BLaER1 (cell line): ENCODE measurements around the gene HIRA.
A peak's percentile ranks its signal among the peaks of the same experiment; 100 is the strongest.

Experiments
- H3K27ac ChIP-seq: shearing (Covaris generic); formaldehyde crosslinking; 2 replicates; pipeline ENCODE4 v1.8.1; 2022
- H3K27me3 ChIP-seq: shearing (Covaris generic); formaldehyde crosslinking; 2 replicates; pipeline ENCODE4 v1.8.1; 2022
- H3K36me3 ChIP-seq: shearing (Covaris generic); formaldehyde crosslinking; 2 replicates; pipeline ENCODE4 v1.8.1; 2022
- H3K4me1 ChIP-seq: shearing (Covaris generic); formaldehyde crosslinking; 2 replicates; pipeline ENCODE4 v1.8.1; 2022
- H3K4me2 ChIP-seq: shearing (Covaris generic); formaldehyde crosslinking; 2 replicates; pipeline ENCODE4 v1.8.1; 2022
- H3K4me3 ChIP-seq: shearing (Covaris generic); formaldehyde crosslinking; 2 replicates; pipeline ENCODE4 v1.8.1; 2022
- H3K9ac ChIP-seq: shearing (Covaris generic); formaldehyde crosslinking; 2 replicates; pipeline ENCODE4 v1.8.1; 2022
- H3K9me3 ChIP-seq: shearing (Covaris generic); formaldehyde crosslinking; 2 replicates; pipeline ENCODE4 v1.8.1; 2022
- H4K20me1 ChIP-seq: shearing (Covaris generic); formaldehyde crosslinking; 2 replicates; pipeline ENCODE4 v1.8.1; 2022
- Cebpa-rat ChIP-seq: shearing (Covaris generic); IDR thresholded peaks from 2 replicates; pipeline ENCODE4 v1.8.1; 2022

HIRA gene

GRCh38 chr22:19429950-19430889 is 1.3 kb downstream of the HIRA start:
- Histone ChIP-seq H3K4me1 (peaks cover 42% of the 10 kb centered on the region), H3K36me3 (peaks cover 29% of the 10 kb centered on the region), H3K27ac (peak overlapping the region; percentile 97), H3K27me3 (no peaks in the 10 kb centered on the region), H3K4me3 (peak overlapping the region; percentile 79), H3K9me3 (no peaks in the 10 kb centered on the region), H3K9ac (peak overlapping the region; percentile 96), H4K20me1 (peaks cover 60% of the 10 kb centered on the region), H3K4me2 (peak overlapping the region; percentile 91)
- TF ChIP-seq Cebpa-rat, result no peak

- H3K27me3 ChIP-seq, result no peaks in the 10 kb centered on the region
- no peak for TF ChIP-seq Cebpa-rat
- no peak overlapping the region for H3K4me2 ChIP-seq
- no peak overlapping the region for H3K4me3 ChIP-seq
- no peak overlapping the region for H3K9ac ChIP-seq
- H3K27ac ChIP-seq, result no peak overlapping the region
- no peaks in the 10 kb centered on the region for H3K9me3 ChIP-seq
- peaks cover 100% of the 10 kb centered on the region for H4K20me1 ChIP-seq
- peaks cover 16% of the 10 kb centered on the region for H3K4me1 ChIP-seq
- H3K36me3 ChIP-seq, result peaks cover 57% of the 10 kb centered on the region
These were observed 7.4 kb downstream of the HIRA start for GRCh38 chr22:19424186-19424500.

GRCh38 chr22:19422440-19423301 is 8.9 kb downstream of the HIRA start:
- TF ChIP-seq Cebpa-rat, result no peak
- H3K4me1 ChIP-seq, result peaks cover 20% of the 10 kb centered on the region
- no peak overlapping the region for H3K4me3 ChIP-seq
- no peak overlapping the region for H3K9ac ChIP-seq
- H3K9me3 ChIP-seq, result peaks cover 2% of the 10 kb centered on the region; the same call in 1 of the 2 replicates
- no peak overlapping the region for H3K4me2 ChIP-seq
- H3K27me3 ChIP-seq, result no peaks in the 10 kb centered on the region
- peaks cover 53% of the 10 kb centered on the region for H3K36me3 ChIP-seq
- H4K20me1 ChIP-seq, result peaks cover 100% of the 10 kb centered on the region
- H3K27ac ChIP-seq, result no peak overlapping the region

GRCh38 chr22:19420321-19420720 is 11.2 kb downstream of the HIRA start:
- Histone ChIP-seq H3K27ac (no peak overlapping the region), H3K4me1 (peaks cover 20% of the 10 kb centered on the region), H3K36me3 (peaks cover 51% of the 10 kb centered on the region), H3K4me3 (no peak overlapping the region), H3K4me2 (peak overlapping the region; percentile 44), H3K9me3 (peaks cover 13% of the 10 kb centered on the region), H4K20me1 (peaks cover 98% of the 10 kb centered on the region), H3K9ac (no peak overlapping the region), H3K27me3 (no peaks in the 10 kb centered on the region)
- no peak for TF ChIP-seq Cebpa-rat

GRCh38 chr22:19419464-19420178 is 11.9 kb downstream of the HIRA start:
- H4K20me1 ChIP-seq, result peaks cover 98% of the 10 kb centered on the region
- no peak overlapping the region for H3K4me3 ChIP-seq
- no peak overlapping the region for H3K9ac ChIP-seq
- no peak for TF ChIP-seq Cebpa-rat
- peak overlapping the region; percentile 44 for H3K4me2 ChIP-seq
- no peaks in the 10 kb centered on the region for H3K27me3 ChIP-seq
- H3K9me3 ChIP-seq, result peaks cover 13% of the 10 kb centered on the region
- peaks cover 20% of the 10 kb centered on the region for H3K4me1 ChIP-seq
- H3K36me3 ChIP-seq, result peaks cover 44% of the 10 kb centered on the region
- peak overlapping the region; percentile 38; the same call in 1 of the 2 replicates for H3K27ac ChIP-seq

GRCh38 chr22:19419086-19419463 is 12.5 kb downstream of the HIRA start:
- no peak for TF ChIP-seq Cebpa-rat
- no peak overlapping the region for H3K4me3 ChIP-seq
- H3K4me1 ChIP-seq, result peaks cover 20% of the 10 kb centered on the region
- peak overlapping the region; percentile 38; the same call in 1 of the 2 replicates for H3K27ac ChIP-seq
- H3K27me3 ChIP-seq, result no peaks in the 10 kb centered on the region
- peaks cover 98% of the 10 kb centered on the region for H4K20me1 ChIP-seq
- peaks cover 13% of the 10 kb centered on the region for H3K9me3 ChIP-seq
- H3K4me2 ChIP-seq, result peak overlapping the region; percentile 44; the same call in 1 of the 2 replicates
- H3K36me3 ChIP-seq, result peaks cover 42% of the 10 kb centered on the region
- no peak overlapping the region for H3K9ac ChIP-seq

GRCh38 chr22:19412923-19413322 is 18.6 kb downstream of the HIRA start:
- Histone ChIP-seq H3K27me3 (no peaks in the 10 kb centered on the region), H3K27ac (no peak overlapping the region), H4K20me1 (peaks cover 98% of the 10 kb centered on the region), H3K4me2 (no peak overlapping the region), H3K9me3 (peaks cover 13% of the 10 kb centered on the region), H3K4me3 (no peak overlapping the region), H3K4me1 (peaks cover 11% of the 10 kb centered on the region), H3K9ac (no peak overlapping the region), H3K36me3 (peaks cover 76% of the 10 kb centered on the region)
- TF ChIP-seq Cebpa-rat, result no peak

GRCh38 chr22:19412478-19412877 is 19.1 kb downstream of the HIRA start:
- Histone ChIP-seq H3K27ac (no peak overlapping the region), H3K4me3 (no peak overlapping the region), H3K4me2 (no peak overlapping the region), H3K9me3 (peaks cover 9% of the 10 kb centered on the region), H3K9ac (no peak overlapping the region), H3K27me3 (no peaks in the 10 kb centered on the region), H3K36me3 (peaks cover 76% of the 10 kb centered on the region), H3K4me1 (peaks cover 11% of the 10 kb centered on the region), H4K20me1 (peaks cover 98% of the 10 kb centered on the region)
- no peak for TF ChIP-seq Cebpa-rat

- Histone ChIP-seq H4K20me1 (peaks cover 94% of the 10 kb centered on the region), H3K36me3 (peaks cover 76% of the 10 kb centered on the region), H3K9ac (no peak overlapping the region), H3K27me3 (no peaks in the 10 kb centered on the region), H3K27ac (no peak overlapping the region), H3K4me1 (peaks cover 11% of the 10 kb centered on the region), H3K4me3 (no peak overlapping the region), H3K4me2 (no peak overlapping the region), H3K9me3 (peaks cover 1% of the 10 kb centered on the region; the same call in 1 of the 2 replicates)
- no peak for TF ChIP-seq Cebpa-rat
These were observed 19.9 kb downstream of the HIRA start for GRCh38 chr22:19411690-19412045.
